Measurements from ENCODE around the gene KRTAP10-5. TPM values are rescaled to one million over a fixed set of nuclear protein-coding genes. Genes with fewer than 3 reads are reported as not detected.

The KRTAP10-5 gene
- total RNA-seq, 1 experiment from 2014 or later = not detected

GRCh38 chr21:44557491-44558328 is 22.7 kb downstream of the KRTAP10-5 start:
- Mint-ChIP-seq H3K27me3 (ENCODE audit: low read depth) (no peaks in the 10 kb centered on the region; the same call in none of the 2 replicates), H3K4me1 (peaks cover 18% of the 10 kb centered on the region), H3K9me3 (peaks cover 10% of the 10 kb centered on the region), H3K36me3 (no peaks in the 10 kb centered on the region), H3K27ac (no peak overlapping the region), H3K4me3 (no peak overlapping the region)
- TF ChIP-seq, protein P1, sequence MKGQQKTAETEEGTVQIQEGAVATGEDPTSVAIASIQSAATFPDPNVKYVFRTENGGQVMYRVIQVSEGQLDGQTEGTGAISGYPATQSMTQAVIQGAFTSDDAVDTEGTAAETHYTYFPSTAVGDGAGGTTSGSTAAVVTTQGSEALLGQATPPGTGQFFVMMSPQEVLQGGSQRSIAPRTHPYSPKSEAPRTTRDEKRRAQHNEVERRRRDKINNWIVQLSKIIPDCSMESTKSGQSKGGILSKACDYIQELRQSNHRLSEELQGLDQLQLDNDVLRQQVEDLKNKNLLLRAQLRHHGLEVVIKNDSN (CRISPR knock-in tag; IDR thresholded peaks at IDR 0.05) = no peak
- TF ChIP-seq HMGXB4 (CRISPR knock-in tag; IDR thresholded peaks at IDR 0.05) (no peak), ZNF416 (CRISPR knock-in tag; IDR thresholded peaks at IDR 0.05) (no peak), SMAD3 (CRISPR knock-in tag; IDR thresholded peaks at IDR 0.05; ENCODE audit: borderline replicate concordance) (no peak), NFE2L1 (CRISPR knock-in tag; IDR thresholded peaks at IDR 0.05) (no peak), SOX15 (CRISPR knock-in tag; IDR thresholded peaks at IDR 0.05) (no peak), ZNF232 (CRISPR knock-in tag; IDR thresholded peaks at IDR 0.05) (no peak)
- ChIA-PET CTCF (interaction anchor here (0.6 to 1.3 kb wide), 2 partner anchors 47 to 142 kb away, joined by 5 read pairs; no protein-coding TSS in a partner anchor), POLR2A (no interaction called here)
- DNase-seq (ENCODE audit: low spot score) = no peak
- no peak; the same call in 1 of the 2 replicates for ATAC-seq

- DNase-seq (ENCODE audit: low spot score) = no peak
Measured at GRCh38 chr21:44556879-44557278, 23.5 kb downstream of the KRTAP10-5 start.

More at GRCh38 chr21:44556879-44557278, 23.5 kb downstream of the KRTAP10-5 start:
- H3K36me3 Mint-ChIP-seq = no peaks in the 10 kb centered on the region
- H3K27me3 Mint-ChIP-seq (ENCODE audit: low read depth) = no peaks in the 10 kb centered on the region; the same call in none of the 2 replicates
- no peak overlapping the region for H3K27ac Mint-ChIP-seq
- H3K9me3 Mint-ChIP-seq = peaks cover 5% of the 10 kb centered on the region
- TF ChIP-seq ARID4B (CRISPR knock-in tag; IDR thresholded peaks at IDR 0.05; ENCODE audit: borderline replicate concordance) (no peak), GABPB1 (CRISPR knock-in tag; IDR thresholded peaks at IDR 0.05) (no peak), CREM (CRISPR knock-in tag; IDR thresholded peaks at IDR 0.05) (no peak), ZNF416 (CRISPR knock-in tag; IDR thresholded peaks at IDR 0.05) (no peak), MYBL2 (CRISPR knock-in tag; IDR thresholded peaks at IDR 0.05) (no peak), ESRRA (CRISPR knock-in tag; IDR thresholded peaks at IDR 0.05; ENCODE audit: borderline replicate concordance) (no peak), ZNF317 (CRISPR knock-in tag; IDR thresholded peaks at IDR 0.05; ENCODE audit: borderline replicate concordance, low read depth) (no peak), ZNF219 (CRISPR knock-in tag; IDR thresholded peaks at IDR 0.05; ENCODE audit: borderline replicate concordance) (no peak), CREB1 (CRISPR knock-in tag; IDR thresholded peaks at IDR 0.05) (no peak), E2F5 (CRISPR knock-in tag; IDR thresholded peaks at IDR 0.05) (no peak), ZBTB21 (CRISPR knock-in tag; IDR thresholded peaks at IDR 0.05; ENCODE audit: borderline replicate concordance) (no peak), SMAD3 (CRISPR knock-in tag; IDR thresholded peaks at IDR 0.05; ENCODE audit: borderline replicate concordance) (no peak), NR2C2 (CRISPR knock-in tag; IDR thresholded peaks at IDR 0.05) (no peak)
- TF ChIP-seq, protein P2, sequence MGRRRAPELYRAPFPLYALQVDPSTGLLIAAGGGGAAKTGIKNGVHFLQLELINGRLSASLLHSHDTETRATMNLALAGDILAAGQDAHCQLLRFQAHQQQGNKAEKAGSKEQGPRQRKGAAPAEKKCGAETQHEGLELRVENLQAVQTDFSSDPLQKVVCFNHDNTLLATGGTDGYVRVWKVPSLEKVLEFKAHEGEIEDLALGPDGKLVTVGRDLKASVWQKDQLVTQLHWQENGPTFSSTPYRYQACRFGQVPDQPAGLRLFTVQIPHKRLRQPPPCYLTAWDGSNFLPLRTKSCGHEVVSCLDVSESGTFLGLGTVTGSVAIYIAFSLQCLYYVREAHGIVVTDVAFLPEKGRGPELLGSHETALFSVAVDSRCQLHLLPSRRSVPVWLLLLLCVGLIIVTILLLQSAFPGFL (CRISPR knock-in tag; IDR thresholded peaks at IDR 0.05; ENCODE audit: borderline replicate concordance) = no peak
- TF ChIP-seq, protein P3, sequence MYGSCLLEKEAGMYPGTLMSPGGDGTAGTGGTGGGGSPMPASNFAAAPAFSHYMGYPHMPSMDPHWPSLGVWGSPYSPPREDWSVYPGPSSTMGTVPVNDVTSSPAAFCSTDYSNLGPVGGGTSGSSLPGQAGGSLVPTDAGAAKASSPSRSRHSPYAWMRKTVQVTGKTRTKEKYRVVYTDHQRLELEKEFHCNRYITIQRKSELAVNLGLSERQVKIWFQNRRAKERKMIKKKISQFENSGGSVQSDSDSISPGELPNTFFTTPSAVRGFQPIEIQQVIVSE (CRISPR knock-in tag; IDR thresholded peaks at IDR 0.05; ENCODE audit: borderline replicate concordance) = no peak
- TF ChIP-seq, protein P4, sequence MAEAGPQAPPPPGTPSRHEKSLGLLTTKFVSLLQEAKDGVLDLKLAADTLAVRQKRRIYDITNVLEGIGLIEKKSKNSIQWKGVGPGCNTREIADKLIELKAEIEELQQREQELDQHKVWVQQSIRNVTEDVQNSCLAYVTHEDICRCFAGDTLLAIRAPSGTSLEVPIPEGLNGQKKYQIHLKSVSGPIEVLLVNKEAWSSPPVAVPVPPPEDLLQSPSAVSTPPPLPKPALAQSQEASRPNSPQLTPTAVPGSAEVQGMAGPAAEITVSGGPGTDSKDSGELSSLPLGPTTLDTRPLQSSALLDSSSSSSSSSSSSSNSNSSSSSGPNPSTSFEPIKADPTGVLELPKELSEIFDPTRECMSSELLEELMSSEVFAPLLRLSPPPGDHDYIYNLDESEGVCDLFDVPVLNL (CRISPR knock-in tag; IDR thresholded peaks at IDR 0.05; ENCODE audit: borderline replicate concordance, low read depth) = no peak
- TF ChIP-seq, protein P5, sequence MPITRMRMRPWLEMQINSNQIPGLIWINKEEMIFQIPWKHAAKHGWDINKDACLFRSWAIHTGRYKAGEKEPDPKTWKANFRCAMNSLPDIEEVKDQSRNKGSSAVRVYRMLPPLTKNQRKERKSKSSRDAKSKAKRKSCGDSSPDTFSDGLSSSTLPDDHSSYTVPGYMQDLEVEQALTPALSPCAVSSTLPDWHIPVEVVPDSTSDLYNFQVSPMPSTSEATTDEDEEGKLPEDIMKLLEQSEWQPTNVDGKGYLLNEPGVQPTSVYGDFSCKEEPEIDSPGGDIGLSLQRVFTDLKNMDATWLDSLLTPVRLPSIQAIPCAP (CRISPR knock-in tag; IDR thresholded peaks at IDR 0.05) = no peak
- no peak for ATAC-seq
- POLR2A ChIA-PET = no interaction called here
- no peak overlapping the region for H3K4me3 Mint-ChIP-seq
- CTCF ChIA-PET = interaction anchor here (0.6 to 1.3 kb wide), 2 partner anchors 46 to 143 kb away, joined by 5 read pairs; no protein-coding TSS in a partner anchor
- peaks cover 26% of the 10 kb centered on the region for H3K4me1 Mint-ChIP-seq
